RWPE2 (cell line): ENCODE data around the gene FLYWCH1.
A peak's percentile ranks its signal among the peaks of the same experiment; 100 is the strongest.

ENCODE experiments used
- ATAC-seq: fragments of 200-7000 bp; cut with Tn5 transposase; 3 replicates; pipeline ENCODE4 v1.9.1; 2021; ENCODE audit warnings: low read depth
- DNase-seq: peaks from one replicate; pipeline ENCODE4 v3.0.0-alpha.2; 2020; ENCODE audit warnings: low spot score
- H3K27ac ChIP-seq: fragments of 450-650 bp; 2 replicates; pipeline ENCODE4 v1.5.1; 2017; ENCODE audit warnings: mild to moderate bottlenecking; ENCODE audit not compliant: poor library complexity, severe bottlenecking
- H3K27me3 ChIP-seq: fragments of 250-450 bp; sonication (Bioruptor Pico); 2 replicates; pipeline ENCODE4 v1.5.1; 2021; ENCODE audit warnings: mild to moderate bottlenecking, moderate library complexity; ENCODE audit not compliant: insufficient read depth, poor library complexity, severe bottlenecking
- H3K36me3 ChIP-seq: fragments of 250-450 bp; sonication (Bioruptor Pico); 2 replicates; pipeline ENCODE4 v1.5.1; 2020; ENCODE audit warnings: low read depth, mild to moderate bottlenecking, moderate library complexity
- H3K4me1 ChIP-seq: fragments of 250-450 bp; sonication (Bioruptor Pico); 2 replicates; pipeline ENCODE4 v1.5.1; 2021; ENCODE audit warnings: mild to moderate bottlenecking, moderate library complexity; ENCODE audit not compliant: insufficient read depth, poor library complexity, severe bottlenecking
- H3K4me3 ChIP-seq: fragments of 250-450 bp; sonication (Bioruptor Pico); 2 replicates; pipeline ENCODE4 v1.5.1; 2021; ENCODE audit warnings: mild to moderate bottlenecking, moderate library complexity; ENCODE audit not compliant: severe bottlenecking
- H3K9me3 ChIP-seq: fragments of 250-450 bp; sonication (Bioruptor Pico); 2 replicates; pipeline ENCODE4 v1.5.1; 2021; ENCODE audit warnings: mild to moderate bottlenecking, moderate library complexity; ENCODE audit not compliant: severe bottlenecking
- TF ChIP-seq, protein P1 (sequence below): fragments of 450-650 bp; IDR thresholded peaks from one replicate; pipeline ENCODE4 v1.5.1; 2017; ENCODE audit warnings: mild to moderate bottlenecking, moderate library complexity; ENCODE audit not compliant: poor library complexity, severe bottlenecking

Gene FLYWCH1

DNA sequence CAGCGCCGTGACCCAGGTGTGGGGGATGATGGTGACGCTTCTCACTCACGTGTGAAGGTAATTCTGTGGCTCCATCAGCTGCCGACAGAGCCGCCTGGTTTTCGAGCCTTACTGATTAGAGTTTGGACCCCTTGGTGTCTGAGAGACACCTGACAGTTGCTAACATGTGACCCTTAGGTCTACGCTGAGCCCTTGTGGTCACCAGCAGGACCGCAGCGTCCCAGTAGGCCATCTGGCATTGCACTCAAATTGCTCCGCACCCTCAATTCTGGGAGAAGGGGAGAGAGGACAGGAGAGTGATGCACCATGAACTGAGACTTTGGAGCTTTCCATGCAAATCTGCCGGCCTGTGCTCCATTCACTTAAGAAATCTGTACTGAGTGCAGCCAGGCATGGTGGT, 2.5 kb downstream of the FLYWCH1 start:
- no peaks in the 10 kb centered on the region for H3K27me3 ChIP-seq
- TF ChIP-seq, protein P1, sequence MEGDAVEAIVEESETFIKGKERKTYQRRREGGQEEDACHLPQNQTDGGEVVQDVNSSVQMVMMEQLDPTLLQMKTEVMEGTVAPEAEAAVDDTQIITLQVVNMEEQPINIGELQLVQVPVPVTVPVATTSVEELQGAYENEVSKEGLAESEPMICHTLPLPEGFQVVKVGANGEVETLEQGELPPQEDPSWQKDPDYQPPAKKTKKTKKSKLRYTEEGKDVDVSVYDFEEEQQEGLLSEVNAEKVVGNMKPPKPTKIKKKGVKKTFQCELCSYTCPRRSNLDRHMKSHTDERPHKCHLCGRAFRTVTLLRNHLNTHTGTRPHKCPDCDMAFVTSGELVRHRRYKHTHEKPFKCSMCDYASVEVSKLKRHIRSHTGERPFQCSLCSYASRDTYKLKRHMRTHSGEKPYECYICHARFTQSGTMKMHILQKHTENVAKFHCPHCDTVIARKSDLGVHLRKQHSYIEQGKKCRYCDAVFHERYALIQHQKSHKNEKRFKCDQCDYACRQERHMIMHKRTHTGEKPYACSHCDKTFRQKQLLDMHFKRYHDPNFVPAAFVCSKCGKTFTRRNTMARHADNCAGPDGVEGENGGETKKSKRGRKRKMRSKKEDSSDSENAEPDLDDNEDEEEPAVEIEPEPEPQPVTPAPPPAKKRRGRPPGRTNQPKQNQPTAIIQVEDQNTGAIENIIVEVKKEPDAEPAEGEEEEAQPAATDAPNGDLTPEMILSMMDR, result no peak
- no peaks in the 10 kb centered on the region for H3K9me3 ChIP-seq
- H3K27ac ChIP-seq, result peak overlapping the region; percentile 76
- ATAC-seq (no peak), DNase-seq (no peak)
- H3K36me3 ChIP-seq, result peaks cover 34% of the 10 kb centered on the region
- H3K4me1 ChIP-seq, result peaks cover 34% of the 10 kb centered on the region
- H3K4me3 ChIP-seq, result no peak overlapping the region

DNA sequence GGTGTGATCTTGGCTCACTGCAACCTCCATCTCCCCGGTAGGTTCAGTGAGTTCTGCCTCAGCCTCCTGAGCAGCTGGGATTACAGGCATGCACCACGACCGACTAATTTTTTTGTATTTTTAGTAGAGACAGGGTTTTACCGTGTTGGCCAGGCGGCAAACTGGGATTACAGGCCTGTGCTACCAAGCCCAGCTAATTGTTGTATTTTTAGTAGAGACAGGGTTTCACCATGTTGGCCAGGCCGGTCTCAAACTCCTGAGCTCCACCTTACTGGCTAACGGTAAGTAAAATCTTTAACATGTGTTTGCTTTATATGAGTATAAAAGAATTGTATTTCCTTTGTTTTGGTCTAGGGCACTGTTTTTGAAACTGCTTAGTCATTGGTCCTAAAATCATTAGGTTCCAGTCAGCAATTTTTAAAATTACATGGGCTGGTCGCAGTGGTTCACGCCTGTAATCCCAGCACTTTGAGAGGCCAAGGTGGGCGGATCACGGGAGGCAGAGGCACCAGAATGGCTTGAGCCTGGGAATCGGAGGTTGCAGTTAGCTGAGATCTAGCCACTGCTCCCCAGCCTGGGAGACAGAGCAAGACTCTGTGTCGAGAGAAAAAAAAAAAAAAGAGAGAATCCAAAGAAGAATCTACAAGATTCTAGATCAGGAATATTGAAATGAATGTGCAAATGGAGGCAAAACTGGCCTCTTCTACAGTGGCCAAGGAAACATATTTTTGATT, 3.6 kb downstream of the FLYWCH1 start:
- Histone ChIP-seq H3K36me3 (peaks cover 45% of the 10 kb centered on the region), H3K27ac (peak overlapping the region; percentile 76), H3K4me3 (no peak overlapping the region), H3K27me3 (no peaks in the 10 kb centered on the region), H3K4me1 (peaks cover 32% of the 10 kb centered on the region), H3K9me3 (no peaks in the 10 kb centered on the region)
- DNase-seq (no peak), ATAC-seq (no peak)
- TF ChIP-seq, protein P1, result no peak

DNA sequence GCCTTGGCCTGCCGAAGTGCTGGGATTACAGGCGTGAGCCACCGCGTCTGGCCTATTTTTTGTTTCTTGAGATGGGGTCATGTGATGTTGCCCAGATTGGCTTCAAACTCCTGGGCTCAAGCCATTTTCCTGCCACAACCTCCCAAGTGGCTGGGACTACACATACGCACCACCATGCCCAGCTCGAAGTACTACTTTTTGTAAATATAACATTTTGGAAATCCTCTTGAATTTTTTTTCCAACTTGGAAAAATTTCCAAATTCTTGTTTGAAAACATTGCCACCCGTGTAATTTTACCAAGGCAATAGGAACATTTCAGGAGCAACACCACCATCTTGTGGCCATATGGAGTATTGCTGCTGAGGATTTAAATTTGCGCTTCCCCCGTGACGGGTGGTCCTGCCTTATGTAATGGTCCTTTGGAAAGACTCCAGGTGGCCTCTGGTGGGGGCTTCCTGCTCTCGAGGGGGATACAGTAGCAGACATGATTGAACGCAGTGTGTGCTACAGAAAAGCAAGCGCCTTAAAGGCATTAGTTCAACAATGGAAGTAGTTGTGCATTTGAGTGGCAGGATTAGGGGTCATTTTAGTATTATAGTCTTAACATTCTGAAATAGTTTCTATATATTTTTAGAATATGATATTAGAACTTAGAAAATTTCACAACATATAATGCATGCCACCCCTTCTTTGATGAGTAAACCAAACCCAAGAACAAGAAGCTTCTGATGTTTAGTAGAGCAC, 8.0 kb downstream of the FLYWCH1 start:
- no peak for ATAC-seq
- peaks cover 65% of the 10 kb centered on the region for H3K36me3 ChIP-seq
- peaks cover 21% of the 10 kb centered on the region for H3K4me1 ChIP-seq
- no peaks in the 10 kb centered on the region for H3K9me3 ChIP-seq
- no peaks in the 10 kb centered on the region for H3K27me3 ChIP-seq
- H3K27ac ChIP-seq, result peak overlapping the region; percentile 76
- no peak for DNase-seq
- TF ChIP-seq, protein P1, result peak; percentile 90
- H3K4me3 ChIP-seq, result no peak overlapping the region

DNA sequence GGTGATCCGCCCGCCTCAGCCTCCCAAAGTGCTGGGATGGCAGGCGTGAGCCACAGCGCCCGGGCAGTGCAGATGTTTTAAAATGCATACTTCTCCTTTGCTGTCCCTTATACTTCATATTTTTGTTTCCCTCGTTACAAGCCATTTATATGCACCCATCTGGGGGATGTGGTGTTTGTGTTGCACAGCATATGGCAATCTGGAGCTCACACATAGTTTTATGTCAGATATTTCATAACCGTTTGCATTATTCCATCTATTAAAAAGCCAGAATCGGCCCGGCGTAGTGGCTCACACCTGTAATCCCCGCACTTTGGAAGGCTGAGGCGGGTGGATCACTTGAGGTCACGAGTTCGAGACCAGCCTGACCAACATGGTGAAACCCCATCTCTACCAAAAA, 11.8 kb downstream of the FLYWCH1 start:
- TF ChIP-seq, protein P1, result no peak
- H3K27ac ChIP-seq, result no peak overlapping the region
- no peak overlapping the region for H3K4me3 ChIP-seq
- peaks cover 47% of the 10 kb centered on the region for H3K36me3 ChIP-seq
- H3K27me3 ChIP-seq, result no peaks in the 10 kb centered on the region
- peaks cover 6% of the 10 kb centered on the region for H3K4me1 ChIP-seq
- H3K9me3 ChIP-seq, result no peaks in the 10 kb centered on the region
- DNase-seq, result no peak
- no peak for ATAC-seq
